GM12864 (cell line): ENCODE measurements around the gene RCOR2.

ENCODE experiments used
- DNase-seq: peaks from one replicate; pipeline ENCODE4 v3.0.0-alpha.2; 2011; ENCODE audit warnings: low read depth
- H3K4me3 ChIP-seq: 2 replicates; pipeline ENCODE4 v1.5.1; 2011; ENCODE audit warnings: mild to moderate bottlenecking, low read depth, low read length, control low read depth
- CTCF ChIP-seq: IDR thresholded peaks from 2 replicates; pipeline ENCODE4 v1.5.1; 2011; ENCODE audit warnings: low read depth, mild to moderate bottlenecking, moderate library complexity, low read length, control low read depth, inconsistent platforms; ENCODE audit errors: missing control alignments

RCOR2 gene

GRCh38 chr11:63911440-63911839 is 5.5 kb downstream of the RCOR2 start:
- no peak for TF ChIP-seq CTCF
- DNase-seq = no peak
- no peak overlapping the region for H3K4me3 ChIP-seq

GRCh38 chr11:63910675-63911074 is 6.3 kb downstream of the RCOR2 start:
- no peak overlapping the region for H3K4me3 ChIP-seq
- TF ChIP-seq CTCF = no peak
- DNase-seq = no peak

- no peak for TF ChIP-seq CTCF
- no peak overlapping the region for H3K4me3 ChIP-seq
- DNase-seq = no peak
These were observed 7.1 kb downstream of the RCOR2 start for GRCh38 chr11:63909591-63910506.

- TF ChIP-seq CTCF = no peak
- DNase-seq = no peak
- no peak overlapping the region for H3K4me3 ChIP-seq
These were observed 8.1 kb downstream of the RCOR2 start for GRCh38 chr11:63908631-63909401.

GRCh38 chr11:63907808-63908530 is 9.0 kb downstream of the RCOR2 start:
- H3K4me3 ChIP-seq = no peak overlapping the region
- TF ChIP-seq CTCF = no peak
- no peak for DNase-seq

- no peak for TF ChIP-seq CTCF
- no peak overlapping the region for H3K4me3 ChIP-seq
- no peak for DNase-seq
These were observed 9.9 kb downstream of the RCOR2 start for GRCh38 chr11:63907063-63907462.
